ENCODE results near the gene PLPP3.

Gene PLPP3

DNA sequence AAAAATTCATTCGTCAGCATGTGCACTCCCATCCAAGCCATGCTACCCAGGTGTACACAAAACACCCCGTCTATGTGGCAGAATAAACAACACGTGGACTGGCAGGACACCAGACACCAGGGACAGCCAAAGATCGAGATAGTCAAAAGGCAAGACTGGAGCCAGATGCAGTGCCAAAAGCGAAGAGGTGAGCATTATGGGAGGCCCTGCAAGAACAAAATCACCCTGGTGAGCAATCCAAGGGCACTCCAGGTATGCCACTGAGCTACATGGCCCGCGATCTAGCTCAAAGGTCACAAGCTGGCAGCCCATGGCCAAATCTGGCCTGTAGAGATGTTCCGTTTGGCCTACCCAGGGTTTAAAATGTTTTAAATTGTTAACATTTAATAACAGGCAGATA, 33.7 kb downstream of the PLPP3 start:
- DNase-seq: no peak

DNA sequence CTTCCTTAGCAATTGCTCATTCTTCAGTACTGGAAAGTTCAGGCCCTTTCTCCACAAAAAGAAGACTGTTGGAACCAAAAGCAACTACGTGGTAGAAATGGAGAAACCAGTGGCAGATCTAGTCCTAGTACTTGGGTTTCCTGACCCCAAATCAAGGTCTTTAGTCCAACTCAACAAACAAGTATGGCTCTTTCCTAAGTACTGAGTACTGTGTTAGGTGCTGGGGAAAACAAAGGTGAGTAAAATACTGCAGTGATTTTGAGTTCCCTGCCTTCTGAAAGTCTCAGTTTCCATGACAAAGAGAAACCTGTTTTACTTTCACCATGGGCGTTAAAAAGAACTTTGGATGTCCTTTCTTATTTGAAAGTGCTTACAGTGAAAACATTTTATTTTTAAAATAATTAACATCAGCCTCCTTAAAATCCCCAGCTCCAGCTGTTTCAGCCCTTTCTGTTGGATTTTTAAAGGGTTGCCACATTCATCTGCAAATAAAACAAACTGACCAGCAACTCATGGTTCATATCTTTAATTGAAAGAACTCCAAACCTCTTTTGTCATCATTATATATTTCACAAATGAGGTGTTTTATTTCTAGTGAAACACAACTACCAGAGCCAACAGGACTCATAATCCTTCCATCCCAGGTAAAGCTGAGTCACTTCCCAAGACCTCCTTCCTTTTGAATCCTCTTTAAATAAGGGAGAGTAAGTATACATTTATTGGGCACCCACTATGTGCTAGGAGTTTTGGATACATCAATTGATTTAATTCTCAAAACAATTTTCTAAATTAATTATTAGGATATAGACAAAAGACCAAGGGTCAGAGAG, 35.4 kb downstream of the PLPP3 start:
- DNase-seq: no peak

DNA sequence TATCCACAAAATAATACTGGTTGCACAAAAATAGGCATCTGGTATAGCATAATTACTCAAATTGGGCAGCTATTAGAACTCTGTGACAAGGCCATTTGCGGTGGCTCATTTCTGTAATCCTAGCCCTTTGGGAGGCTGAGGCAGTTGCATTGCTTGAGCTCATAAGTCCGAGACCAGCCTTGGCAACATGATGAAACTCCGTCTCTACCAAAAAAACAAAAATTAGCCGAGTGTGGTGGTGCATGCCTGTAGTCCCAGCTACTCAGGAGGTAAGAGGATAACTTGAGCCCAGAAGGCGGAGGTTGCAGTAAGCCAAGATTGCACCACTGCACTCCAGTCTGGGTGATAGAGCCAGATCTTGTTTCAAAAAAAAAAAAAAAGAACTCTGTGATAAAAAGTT, 36.7 kb downstream of the PLPP3 start:
- no peak for DNase-seq

DNA sequence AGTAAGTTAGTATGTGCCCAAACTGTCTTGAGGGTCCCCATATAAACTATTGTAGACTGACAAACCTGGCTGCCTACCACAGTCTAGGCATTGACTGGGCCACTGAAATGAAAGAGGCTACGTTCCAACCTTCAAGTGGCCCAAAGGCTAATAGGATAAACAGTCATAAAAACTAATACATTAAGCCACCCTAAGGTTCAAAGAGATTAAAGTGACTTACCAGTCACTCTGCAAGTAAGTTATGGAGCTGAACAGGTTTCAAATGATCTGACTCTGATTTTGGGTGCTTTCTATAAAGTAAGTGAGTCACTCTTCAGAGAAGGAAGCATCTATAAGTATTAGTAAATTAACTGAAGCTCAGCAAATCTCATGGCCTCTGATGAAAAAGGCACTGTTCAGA, 38.0 kb downstream of the PLPP3 start:
- DNase-seq: no peak

DNA sequence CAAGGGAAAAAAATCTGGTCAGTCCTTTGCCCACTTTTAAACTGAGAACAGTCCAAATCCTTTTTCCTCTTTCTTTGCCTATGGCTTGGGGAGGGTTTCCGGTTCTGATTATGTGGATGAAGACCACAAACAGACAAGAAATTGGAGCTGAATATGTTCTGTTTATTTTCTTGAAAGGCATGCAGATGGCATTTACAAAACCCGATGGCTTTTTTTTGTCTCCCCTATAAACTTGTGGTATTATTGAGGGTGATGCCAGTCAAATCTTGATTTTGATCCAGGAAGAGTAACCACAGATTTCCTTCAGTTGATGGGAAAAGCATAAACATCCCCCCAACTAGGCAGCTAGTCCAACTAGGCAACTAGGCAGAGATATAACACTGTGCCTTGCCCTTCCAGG, 38.9 kb downstream of the PLPP3 start:
- no peak for DNase-seq

DNA sequence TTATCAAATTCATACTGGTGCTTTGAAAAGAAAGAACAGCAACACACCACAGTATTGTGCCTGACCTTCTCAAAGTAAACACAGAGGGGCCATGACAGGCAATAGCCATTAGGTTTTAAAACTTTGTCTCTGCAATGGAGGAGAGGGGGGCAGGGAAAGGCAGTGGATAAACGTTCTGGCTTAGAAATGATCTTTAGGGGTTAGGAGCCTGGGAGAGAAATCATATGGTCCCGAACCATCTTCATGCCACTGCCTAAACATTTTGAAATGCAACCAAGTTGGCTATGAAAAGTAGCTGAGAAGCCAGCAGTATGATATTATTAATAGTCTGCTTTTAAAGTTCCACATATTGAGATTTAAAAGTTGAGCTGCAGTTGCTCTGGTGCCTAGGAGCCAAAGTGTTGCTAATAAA, 39.8 kb downstream of the PLPP3 start:
- DNase-seq: no peak

DNA sequence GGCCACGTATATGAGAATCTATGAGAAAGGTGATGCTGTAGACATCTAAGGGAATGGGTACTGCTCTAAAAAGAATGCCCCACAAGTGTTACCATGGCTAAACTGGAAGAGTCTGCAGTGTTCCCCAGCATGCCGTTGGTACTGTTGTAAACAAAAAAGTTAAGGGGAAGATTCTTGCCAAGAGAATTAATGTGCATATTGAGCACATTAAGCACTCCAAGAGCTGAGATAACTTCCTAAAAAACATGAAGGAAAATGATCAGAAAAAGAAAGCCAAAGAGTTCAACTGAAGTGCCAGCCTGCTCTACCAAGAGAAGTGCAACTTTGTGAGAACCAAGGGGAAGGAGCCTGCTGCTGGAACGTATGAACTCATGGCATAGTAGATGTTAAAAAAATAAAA, 40.8 kb downstream of the PLPP3 start:
- DNase-seq: no peak

DNA sequence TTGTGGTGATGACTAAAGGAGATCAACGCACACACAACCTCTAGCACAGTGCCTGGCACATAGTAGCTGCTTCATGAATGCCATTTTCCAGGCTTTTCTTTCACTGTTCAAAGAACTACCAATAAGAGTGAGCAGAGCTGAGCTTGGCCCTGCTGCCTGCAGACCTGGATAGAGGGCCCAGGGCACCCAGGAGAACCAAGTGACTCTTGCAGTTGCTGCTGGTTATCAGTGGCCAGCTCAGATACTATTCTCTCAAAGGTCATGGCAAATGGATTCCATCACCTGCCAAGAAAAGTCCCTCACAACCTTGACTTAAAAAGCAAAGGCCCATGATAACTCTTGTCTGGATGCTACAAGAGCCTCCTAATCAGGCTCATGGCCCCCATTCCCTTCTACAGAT, 41.7 kb downstream of the PLPP3 start:
- no peak for DNase-seq

DNA sequence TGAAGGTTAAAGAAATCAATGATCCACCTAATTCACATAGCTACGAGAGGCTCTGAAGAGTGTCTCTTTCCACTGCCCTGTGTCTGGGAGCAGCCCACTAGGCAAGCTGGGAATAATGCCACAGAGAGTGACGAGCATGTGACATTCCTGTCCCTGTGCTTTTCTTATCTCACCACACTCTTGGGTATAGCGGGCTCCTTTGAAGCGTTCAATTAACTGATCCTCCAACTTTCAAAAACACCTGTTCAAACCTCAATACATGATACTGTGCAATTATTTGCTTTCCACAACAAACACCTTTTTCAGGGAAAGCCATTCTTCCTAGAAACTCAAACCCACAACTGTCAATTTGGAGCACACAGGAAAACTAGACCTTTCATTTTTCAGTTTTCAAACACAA, 43.4 kb downstream of the PLPP3 start:
- DNase-seq: no peak

DNA sequence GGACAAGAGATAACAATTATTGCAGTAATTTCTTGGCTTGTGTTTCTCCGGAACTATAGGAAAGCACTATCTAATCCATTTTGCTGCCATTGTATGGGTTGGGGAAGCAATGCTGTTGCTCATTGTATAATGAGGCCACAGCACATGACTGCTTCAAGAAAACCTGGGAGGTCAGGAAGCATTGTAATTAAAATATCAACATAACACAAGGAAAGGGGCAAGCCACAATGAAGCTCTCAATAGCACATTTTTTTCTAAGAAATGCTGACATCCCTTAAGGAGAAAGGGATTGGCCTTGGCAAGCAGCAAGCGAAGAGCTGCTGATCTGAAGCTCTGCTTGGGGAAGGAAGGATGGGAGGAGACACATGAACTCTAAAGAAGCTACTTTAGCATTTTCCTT, 44.0 kb downstream of the PLPP3 start:
- DNase-seq: no peak

DNA sequence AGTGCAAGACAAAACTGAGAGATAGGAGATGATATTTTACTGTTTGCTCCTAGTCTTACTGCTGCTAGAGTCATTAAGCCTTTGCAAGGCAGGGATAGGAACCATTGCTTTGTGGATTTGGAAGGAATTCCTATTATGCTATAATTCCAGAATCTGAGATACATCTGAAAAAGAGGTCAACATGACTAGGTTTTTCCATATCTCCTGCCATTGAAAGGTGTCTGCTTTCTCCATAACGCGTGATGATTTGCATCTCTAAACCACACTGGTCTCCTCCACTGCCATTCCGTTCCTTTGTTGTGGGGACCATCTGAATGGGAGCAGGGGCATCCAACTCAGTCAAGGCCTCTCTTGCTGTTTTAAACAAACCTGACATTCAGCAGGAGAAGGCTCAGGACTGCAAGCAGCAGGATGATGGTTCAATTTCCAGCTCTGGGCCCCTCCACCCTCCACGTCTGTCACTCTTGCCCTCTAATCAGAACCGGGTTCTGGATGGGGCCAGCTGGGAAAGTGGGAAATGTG, 45.2 kb downstream of the PLPP3 start:
- DNase-seq: no peak

DNA sequence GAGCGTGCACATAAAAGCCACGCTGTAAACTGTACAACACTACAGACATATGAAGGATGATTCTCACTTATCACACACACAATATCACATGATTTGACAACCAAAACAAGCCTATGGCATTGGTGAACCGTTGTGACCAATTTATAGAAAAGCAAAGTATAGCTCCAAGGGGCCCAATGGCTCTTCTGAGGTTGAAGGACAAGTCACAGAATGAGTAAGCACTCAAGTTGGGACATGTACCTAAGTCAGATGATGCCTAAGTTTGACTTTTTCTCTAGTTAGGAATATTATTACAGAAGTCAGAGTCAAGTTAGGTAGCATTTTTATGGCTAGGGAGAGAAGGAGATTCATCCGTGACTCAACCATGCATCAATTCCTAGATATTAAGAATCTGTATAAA, 45.7 kb downstream of the PLPP3 start:
- DNase-seq: no peak

DNA sequence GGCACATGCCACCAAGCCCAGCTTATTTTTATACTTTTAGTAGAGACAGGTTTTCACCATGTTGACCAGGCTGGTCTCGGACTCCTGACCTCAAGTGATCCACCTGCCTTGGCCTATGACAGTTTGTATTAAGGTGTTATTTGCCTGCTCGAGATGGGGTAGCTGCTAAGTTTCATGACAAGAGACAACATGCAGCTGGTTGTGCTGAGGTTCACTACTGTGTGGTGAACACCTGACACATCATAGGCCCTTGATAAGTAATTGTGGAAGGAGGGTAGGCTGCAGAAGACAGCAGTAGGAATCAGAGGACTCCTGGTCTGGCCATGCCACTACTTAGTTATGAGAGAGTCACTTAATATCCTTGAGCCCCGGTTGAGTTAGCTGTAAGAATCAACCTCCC, 46.2 kb downstream of the PLPP3 start:
- no peak for DNase-seq

DNA sequence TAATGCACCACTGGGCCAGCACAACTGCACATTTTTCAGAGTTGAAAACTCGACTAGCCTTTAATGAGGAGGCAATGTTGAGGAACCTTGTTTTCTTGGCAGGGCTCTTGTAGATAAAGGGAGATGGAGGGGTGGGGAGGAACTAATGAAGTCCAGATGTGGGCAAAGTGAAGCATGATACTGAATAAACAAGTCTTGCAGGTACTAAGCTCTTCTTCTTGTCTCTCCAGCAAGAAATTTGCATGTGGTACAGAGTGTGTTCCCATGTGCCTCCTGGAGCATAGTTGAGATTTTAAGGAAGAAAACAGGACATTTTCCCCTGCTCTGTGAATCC, 47.0 kb downstream of the PLPP3 start:
- DNase-seq: no peak

DNA sequence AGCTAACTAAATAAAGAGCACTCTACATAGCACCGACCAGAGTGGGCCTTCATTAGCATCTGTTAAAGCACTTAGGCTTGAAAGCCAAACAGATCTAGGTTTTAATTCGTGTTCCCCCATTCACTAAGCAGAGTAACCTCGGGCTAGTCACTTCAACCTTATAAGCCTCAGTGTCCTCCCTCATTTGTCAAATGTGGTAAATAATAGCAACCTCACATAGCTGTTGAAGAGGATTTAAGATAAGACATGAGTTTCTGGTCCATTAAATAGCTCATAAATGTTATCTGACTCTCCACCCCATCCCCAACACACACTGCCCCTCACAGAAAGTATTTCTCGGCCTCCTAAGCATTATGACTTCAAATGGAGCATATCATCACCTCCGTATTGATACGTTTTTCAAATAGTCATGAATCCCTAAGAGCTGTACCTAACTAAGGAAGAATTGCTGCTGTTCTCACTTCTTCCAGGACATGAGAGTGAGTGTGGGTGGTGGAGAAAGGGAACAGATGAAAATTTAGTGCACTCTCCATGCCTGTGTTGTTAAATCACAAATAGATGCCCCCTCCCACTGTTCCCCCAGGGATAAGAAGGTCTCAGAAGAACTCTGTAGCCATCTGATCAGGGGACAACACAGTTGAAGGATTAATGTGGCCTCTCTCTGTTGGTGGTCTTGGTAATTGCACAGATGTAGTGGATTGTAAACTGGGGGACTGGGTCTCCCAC, 47.6 kb downstream of the PLPP3 start:
- DNase-seq: no peak

DNA sequence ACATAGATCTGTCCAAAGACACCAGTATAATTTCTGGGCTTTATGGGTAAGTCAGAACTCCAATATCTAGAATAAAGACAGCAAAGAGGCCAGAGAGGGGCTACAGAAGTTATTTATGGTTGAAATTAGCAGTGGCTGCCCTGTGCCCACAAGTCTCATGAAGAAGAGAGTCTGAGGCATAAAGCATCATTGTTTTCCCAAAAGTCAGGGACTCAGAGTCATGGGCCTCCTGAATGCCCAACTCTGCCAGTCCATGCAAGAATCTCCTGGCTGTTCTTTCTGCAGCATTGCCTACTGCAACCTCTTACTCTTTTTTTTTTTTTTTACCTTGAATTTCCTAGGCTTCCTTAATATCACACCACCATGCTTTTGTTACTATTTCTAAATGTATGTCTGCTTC, 49.6 kb downstream of the PLPP3 start:
- DNase-seq: no peak

DNA sequence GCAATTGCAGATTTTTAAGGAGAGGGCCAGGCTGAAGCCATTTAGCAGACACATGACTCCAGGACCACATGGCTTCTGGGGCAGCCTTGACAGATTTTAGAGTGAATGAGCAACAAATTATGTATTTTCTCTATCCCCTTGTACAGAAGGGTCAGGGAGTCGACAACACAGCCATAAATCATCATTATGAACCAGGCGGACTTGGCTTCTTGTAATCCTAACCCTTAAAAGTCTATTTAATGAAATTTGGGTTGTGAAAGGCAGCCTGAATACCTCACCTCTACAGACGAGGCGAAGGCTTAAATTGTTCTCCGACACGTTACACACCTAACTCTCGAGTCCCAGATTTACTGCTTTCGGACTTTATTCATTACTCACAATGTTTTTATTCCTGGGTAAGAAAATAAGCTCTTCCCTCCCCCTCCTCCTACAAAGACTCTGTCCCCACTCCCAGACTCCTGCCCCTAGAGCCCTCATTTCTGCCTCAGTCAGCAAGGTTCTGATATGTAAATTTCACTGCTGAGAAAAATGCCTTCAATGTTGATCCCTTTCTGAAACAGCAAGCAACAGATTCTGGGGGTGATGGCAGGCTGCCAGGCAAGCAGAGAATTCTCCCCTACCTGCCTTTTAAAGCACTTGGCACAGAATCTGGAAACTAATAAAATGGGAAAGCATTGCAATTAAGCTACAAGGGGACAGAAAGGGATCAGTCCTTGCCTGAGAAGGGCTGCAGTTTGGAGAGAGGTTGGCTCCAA, 51.6 kb downstream of the PLPP3 start:
- DNase-seq: no peak

DNA sequence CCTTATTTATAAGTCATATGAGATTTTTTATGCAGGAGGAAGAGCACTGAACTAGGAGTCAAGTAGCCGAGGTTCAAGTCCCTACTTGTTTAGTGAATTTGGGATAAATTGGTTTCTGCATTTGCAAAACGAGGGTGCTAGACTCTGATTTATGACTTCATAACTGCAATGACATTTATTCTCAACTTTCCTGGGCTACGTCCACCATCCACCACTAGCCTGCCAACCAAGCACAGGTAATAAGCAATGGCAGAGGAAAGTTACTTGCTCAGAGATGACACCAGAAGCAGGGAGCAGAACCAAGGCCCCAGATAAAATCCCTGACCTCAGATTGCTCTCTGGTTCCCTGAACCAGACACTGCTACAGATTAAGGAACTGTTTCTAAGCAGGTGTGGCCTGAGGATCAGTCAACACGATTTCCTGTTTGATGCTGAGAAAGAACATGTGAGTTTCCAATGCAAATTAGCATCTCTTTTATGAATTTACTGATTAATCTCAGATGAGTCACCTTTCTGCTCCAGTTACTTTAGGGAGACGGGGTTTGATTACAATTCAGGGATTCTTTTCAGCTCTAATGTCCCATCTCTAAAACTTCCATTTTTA, 52.7 kb downstream of the PLPP3 start:
- DNase-seq: peak; percentile 27

DNA sequence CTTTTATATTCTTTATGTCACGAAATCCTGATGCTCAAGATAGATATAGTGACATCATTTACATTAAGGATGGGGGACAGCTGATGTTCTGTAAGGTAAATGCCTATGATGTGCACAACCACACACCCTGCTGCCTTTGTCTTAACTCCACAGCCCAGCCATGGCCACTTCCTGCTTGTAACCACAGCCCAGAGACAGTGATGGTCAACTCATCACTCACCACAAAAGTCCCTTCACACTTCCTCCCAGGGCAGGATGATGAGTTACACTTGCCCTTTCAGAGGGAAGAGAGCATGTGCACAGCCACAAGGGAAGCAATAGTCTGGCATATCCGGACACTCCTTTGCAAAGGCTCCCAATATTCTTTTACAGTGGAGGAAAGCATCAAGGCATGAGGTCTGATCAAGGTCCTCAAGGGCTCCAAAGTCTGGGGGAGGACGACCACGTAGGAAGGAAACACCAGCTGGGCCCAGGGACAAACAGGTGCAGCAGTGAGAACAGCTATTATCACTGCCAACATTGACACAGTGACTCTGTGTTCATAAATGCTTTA, 53.8 kb downstream of the PLPP3 start:
- DNase-seq: no peak

DNA sequence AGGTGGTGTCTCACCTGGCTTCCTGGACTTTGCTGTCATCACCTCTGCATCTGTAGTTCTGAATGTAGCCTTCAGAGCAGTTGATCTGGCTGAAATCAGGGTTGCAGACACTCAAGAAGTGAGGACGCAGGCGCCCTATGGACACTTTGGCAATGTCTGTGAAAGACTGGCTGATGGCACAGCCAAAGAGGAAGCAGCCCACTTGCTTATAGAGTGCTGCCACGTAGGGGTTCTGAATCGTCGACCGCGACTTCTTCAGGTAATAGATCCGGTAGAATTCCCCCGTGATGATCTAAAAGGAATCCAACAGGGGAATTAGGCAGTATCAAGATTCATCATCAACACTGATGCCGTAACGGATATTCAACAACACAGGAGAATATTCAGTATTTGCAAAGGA, 55.1 kb downstream of the PLPP3 start:
- DNase-seq: no peak

DNA sequence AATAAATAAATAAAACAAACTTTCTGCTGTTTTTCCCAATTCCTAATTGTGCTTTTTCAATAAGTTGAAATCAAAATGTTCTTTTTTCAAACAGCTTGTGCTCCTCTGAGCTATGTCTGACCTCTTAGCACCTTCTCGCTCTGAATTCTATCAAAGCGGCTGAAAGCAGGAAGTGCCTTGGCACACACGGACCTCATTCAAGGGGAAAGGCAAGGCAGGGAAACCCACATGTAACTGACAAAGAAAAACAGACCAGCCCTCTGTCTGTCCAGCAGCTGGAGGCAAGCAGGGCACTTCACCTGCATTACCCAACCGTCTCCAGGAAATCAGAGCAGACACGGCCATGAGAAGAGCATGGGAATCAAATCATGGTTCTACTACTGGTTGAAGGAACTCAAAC, 56.7 kb downstream of the PLPP3 start:
- DNase-seq: no peak

DNA sequence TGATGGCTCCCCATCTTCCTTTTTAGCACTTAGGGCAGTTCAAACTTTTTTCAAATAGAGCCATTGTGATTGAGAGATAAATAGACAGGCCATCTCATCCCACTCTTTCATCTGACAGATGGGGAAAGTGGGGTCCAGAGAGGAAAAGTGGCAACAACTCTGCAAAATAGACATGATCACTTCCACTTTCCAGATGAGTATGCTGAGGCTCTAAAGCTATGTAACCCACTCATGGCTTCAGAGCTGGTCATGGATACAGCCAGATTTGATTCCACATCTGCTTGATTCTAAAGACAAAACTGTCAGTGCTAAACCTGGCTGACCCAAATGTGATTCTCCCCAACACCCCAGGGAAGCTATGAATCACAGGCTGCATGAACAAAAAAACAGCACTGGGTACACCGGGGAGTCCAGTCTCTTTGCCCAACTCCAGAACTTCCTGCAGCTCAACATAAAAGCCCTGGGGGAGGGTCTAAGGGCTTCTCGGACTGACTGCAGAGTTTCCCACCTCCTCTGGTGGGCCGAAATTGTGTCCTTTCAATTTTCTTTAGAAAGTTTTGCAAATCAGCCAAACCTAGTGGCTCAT, 59.3 kb downstream of the PLPP3 start:
- no peak for DNase-seq
